Breast epithelium (tissue), 3 donors: ENCODE measurements around the gene HEATR9.

Source experiments
- POLR2A ChIP-seq: fragments of 450-650 bp; IDR thresholded peaks from one replicate; pipeline ENCODE4 v1.6.1; 2016; ENCODE audit warnings: antibody characterized with exemption, mild to moderate bottlenecking, moderate library complexity
- POLR2AphosphoS5 ChIP-seq, 3 donors: sonication (generic); formaldehyde crosslinking; IDR thresholded peaks; one replicate each; pipeline ENCODE4 v1.6.1; 2017; ENCODE audit warnings: antibody characterized with exemption in 3 of 3
- TF ChIP-seq, protein P1 (sequence below), 3 donors: fragments of 450-650 bp; IDR thresholded peaks; one replicate each; pipeline ENCODE4 v1.5.1; 2016 to 2017; ENCODE audit warnings: antibody characterized with exemption in 3 of 3, mild to moderate bottlenecking in 3 of 3, moderate library complexity in 3 of 3

DNA sequence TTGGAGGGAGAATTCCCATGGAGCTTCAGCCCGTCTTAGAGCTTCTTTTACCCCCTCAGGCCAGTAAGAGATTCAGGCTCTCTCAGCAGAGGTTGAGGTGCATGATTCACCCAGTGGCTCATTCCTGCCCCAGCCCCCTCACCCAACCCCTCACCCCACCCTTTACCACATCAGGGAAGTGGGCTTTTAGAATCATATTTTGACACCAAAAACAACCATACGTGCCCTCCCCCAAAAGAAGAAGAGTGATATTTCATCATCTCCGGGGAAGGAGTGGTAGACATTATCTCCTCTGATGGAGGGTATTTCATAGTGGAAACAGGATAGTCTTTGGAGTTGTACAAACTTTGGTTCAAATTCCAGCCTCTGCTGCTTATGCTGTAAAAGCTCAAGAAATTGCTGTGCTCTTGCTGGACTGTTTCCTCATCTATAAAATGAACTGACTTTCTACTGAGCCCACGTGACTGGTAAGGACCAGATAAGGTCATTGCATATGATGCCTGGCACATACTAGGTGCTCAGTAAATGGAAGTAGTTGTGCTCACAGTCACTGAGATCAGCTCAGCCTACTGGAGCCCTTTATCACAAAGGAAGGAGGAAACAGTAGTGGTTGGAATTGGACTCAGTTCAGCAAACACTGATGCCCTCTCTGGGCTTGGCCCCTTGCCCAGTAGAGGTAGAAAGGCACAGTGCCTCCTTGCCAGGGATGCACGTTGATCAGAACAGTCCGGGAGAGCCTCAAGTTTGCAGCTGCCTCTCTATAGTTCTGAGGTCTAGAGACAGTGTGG is 29.8 kb upstream of the HEATR9 start:
- TF ChIP-seq, protein P1, sequence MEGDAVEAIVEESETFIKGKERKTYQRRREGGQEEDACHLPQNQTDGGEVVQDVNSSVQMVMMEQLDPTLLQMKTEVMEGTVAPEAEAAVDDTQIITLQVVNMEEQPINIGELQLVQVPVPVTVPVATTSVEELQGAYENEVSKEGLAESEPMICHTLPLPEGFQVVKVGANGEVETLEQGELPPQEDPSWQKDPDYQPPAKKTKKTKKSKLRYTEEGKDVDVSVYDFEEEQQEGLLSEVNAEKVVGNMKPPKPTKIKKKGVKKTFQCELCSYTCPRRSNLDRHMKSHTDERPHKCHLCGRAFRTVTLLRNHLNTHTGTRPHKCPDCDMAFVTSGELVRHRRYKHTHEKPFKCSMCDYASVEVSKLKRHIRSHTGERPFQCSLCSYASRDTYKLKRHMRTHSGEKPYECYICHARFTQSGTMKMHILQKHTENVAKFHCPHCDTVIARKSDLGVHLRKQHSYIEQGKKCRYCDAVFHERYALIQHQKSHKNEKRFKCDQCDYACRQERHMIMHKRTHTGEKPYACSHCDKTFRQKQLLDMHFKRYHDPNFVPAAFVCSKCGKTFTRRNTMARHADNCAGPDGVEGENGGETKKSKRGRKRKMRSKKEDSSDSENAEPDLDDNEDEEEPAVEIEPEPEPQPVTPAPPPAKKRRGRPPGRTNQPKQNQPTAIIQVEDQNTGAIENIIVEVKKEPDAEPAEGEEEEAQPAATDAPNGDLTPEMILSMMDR (IDR thresholded peaks at IDR 0.05), result no peak
- TF ChIP-seq POLR2AphosphoS5 (IDR thresholded peaks at IDR 0.05) (no peak), POLR2A (no peak)
